Osteocyte (in vitro differentiated cells): ENCODE results near the gene C22orf23. TPM values are rescaled to one million over a fixed set of nuclear protein-coding genes. Genes with fewer than 3 reads are reported as not detected.
A peak's percentile ranks its signal among the peaks of the same experiment; 100 is the strongest.
"Not testable (repeated sequence)": the region's sequence is repeated elsewhere in the genome, so short reads cannot be mapped to it uniquely, and the experiment has no call there.

Experiments used
- DNase-seq: peaks from one replicate; pipeline ENCODE4 v3.0.0; 2021; ENCODE audit warnings: mixed read lengths; ENCODE audit not compliant: unreplicated experiment; ENCODE audit errors: extremely low spot score
- H3K27ac Mint-ChIP-seq: one replicate; pipeline ENCODE4 v1.8.0; 2021; ENCODE audit warnings: mild to moderate bottlenecking, mixed read lengths; ENCODE audit not compliant: unreplicated experiment
- H3K27me3 Mint-ChIP-seq: one replicate; pipeline ENCODE4 v1.8.0; 2021; ENCODE audit warnings: mixed read lengths; ENCODE audit not compliant: unreplicated experiment
- H3K36me3 Mint-ChIP-seq: one replicate; pipeline ENCODE4 v1.8.0; 2021; ENCODE audit warnings: mixed read lengths; ENCODE audit not compliant: unreplicated experiment
- H3K4me1 Mint-ChIP-seq: one replicate; pipeline ENCODE4 v1.8.0; 2021; ENCODE audit warnings: mixed read lengths; ENCODE audit not compliant: unreplicated experiment
- H3K4me3 Mint-ChIP-seq: one replicate; pipeline ENCODE4 v1.8.0; 2021; ENCODE audit warnings: mild to moderate bottlenecking, moderate library complexity, mixed read lengths; ENCODE audit not compliant: unreplicated experiment
- H3K9me3 Mint-ChIP-seq: one replicate; pipeline ENCODE4 v1.8.0; 2021; ENCODE audit warnings: mixed read lengths; ENCODE audit not compliant: unreplicated experiment
- total RNA-seq: library from RNA; stranded (reverse); gene quantifications from 2 replicates; pipeline ENCODE4 v1.2.1, GENCODE V29; 2021
- TF ChIP-seq, protein P1 (sequence below): fragments of 200-600 bp; sonication (generic); IDR thresholded peaks from 2 replicates; pipeline ENCODE4 v1.5.0; 2021; ENCODE audit warnings: antibody characterized with exemption, mild to moderate bottlenecking, moderate library complexity

The C22orf23 gene
- total RNA-seq, 1 donor from 2014 or later: not detected

DNA sequence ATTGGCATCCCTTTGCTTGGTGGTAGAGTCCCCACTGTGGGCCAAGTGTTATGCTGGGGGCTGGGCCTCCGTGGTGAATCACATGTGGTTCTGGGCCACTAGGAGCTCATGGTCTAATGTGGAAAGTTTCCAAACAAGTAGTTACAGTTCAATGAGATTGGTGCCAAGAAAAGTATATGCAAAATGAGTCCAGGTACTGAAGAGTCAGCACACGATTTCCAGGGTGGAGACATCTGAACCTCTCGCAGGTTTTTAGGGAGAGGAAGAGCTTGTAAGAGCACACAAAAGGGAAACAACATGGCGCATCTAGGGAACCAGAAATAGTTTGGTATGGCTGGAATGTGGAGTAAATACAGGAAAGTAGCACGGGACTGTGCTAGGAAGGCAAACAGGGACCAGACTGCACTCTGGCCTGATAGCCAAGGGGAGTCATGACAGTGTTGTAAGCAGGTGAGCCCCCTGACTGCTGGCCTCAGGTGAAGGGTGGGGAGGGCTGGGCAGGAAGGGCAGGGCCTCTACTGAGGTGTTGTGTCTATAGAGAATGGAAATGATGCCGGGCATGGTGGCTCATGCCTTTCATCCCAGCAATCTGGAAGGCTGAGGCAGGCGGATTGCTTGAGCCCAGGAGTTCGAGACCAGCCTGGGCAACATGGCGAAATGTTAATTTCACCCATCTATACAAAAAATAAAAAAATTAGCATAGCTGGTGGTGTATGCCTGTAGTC, 12.7 kb upstream of the C22orf23 start:
- H3K4me3 Mint-ChIP-seq: no peak overlapping the region
- H3K36me3 Mint-ChIP-seq: peaks cover 38% of the 10 kb centered on the region
- no peaks in the 10 kb centered on the region for H3K9me3 Mint-ChIP-seq
- H3K27me3 Mint-ChIP-seq: no peaks in the 10 kb centered on the region
- peak overlapping the region; percentile 54 for H3K27ac Mint-ChIP-seq
- TF ChIP-seq, protein P1, sequence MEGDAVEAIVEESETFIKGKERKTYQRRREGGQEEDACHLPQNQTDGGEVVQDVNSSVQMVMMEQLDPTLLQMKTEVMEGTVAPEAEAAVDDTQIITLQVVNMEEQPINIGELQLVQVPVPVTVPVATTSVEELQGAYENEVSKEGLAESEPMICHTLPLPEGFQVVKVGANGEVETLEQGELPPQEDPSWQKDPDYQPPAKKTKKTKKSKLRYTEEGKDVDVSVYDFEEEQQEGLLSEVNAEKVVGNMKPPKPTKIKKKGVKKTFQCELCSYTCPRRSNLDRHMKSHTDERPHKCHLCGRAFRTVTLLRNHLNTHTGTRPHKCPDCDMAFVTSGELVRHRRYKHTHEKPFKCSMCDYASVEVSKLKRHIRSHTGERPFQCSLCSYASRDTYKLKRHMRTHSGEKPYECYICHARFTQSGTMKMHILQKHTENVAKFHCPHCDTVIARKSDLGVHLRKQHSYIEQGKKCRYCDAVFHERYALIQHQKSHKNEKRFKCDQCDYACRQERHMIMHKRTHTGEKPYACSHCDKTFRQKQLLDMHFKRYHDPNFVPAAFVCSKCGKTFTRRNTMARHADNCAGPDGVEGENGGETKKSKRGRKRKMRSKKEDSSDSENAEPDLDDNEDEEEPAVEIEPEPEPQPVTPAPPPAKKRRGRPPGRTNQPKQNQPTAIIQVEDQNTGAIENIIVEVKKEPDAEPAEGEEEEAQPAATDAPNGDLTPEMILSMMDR: no peak
- peaks cover 8% of the 10 kb centered on the region for H3K4me1 Mint-ChIP-seq
- DNase-seq: no peak

DNA sequence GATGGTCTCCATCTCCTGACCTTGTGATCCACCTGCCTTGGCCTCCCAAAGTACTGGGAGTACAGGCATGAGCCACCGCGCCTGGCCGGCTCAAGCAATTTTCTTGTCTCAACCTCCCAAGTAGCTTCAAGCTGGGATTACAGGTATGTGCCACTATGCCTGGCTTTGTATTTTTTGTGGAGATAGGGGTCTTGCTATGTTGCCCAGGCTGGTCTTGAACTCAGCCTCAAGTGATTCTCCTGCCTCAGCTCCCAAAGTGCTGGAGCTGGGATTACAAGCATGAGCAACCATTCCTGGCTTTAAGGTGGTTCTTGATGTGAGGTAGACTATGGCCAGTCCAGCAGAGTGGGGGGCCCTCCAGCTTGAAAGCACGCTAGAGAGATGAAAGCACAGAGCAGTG, 7.7 kb upstream of the C22orf23 start:
- Mint-ChIP-seq H3K4me1 (peaks cover 7% of the 10 kb centered on the region), H3K27me3 (no peaks in the 10 kb centered on the region), H3K9me3 (no peaks in the 10 kb centered on the region), H3K4me3 (no peak overlapping the region), H3K27ac (no peak overlapping the region), H3K36me3 (peaks cover 51% of the 10 kb centered on the region)
- TF ChIP-seq, protein P1: no peak
- DNase-seq: no peak

DNA sequence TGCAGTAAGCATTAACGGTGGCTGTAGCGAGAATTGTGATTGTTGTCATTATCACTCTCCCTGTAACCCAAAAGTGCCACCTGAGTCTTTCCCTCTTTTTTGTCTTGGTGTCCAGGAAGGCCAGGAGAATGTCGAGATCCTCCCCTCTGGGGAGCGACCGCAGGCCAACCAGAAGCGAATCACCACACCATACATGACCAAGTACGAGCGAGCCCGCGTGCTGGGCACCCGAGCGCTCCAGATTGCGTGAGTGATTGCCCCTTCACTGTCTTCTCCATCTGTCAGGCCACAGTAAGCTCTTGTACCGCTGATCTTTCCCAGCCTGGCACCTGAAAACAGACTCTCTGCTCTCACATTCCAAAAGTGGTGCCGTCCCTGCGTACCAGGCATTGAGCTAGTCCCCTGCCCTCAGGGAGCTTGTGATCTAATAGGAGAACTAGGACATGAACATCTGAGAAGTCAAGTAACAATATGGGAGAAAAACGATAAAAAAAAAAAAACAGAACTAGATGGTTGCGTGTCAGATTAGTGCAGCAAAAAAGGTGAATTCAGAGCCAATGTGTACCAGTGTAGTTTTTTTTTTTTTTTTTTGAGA, 5.9 kb upstream of the C22orf23 start:
- no peaks in the 10 kb centered on the region for H3K27me3 Mint-ChIP-seq
- DNase-seq: no peak
- H3K36me3 Mint-ChIP-seq: peaks cover 45% of the 10 kb centered on the region
- peaks cover 7% of the 10 kb centered on the region for H3K4me1 Mint-ChIP-seq
- H3K27ac Mint-ChIP-seq: no peak overlapping the region
- H3K4me3 Mint-ChIP-seq: no peak overlapping the region
- TF ChIP-seq, protein P1: no peak
- no peaks in the 10 kb centered on the region for H3K9me3 Mint-ChIP-seq

DNA sequence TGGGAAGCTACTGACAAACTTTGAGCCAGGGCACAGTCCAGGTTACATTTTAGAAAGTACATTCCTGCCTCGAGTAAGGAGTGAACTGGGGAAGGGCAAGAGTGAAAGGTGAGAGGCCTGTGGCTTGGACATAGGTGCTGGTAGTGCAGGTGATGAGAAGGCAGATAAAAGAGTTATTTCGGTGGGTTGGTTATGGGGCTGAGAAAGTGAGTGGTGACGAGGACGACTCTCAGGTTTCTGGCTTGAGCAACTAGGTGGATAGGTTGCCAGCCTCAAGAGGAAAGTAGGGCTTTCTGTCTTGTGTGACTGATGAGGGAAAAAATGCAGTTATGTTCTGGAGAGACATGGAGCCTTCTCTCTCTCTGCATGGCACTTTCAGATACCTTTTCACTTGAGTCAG, 3.8 kb upstream of the C22orf23 start:
- H3K36me3 Mint-ChIP-seq: peaks cover 40% of the 10 kb centered on the region
- DNase-seq: no peak
- no peak overlapping the region for H3K4me3 Mint-ChIP-seq
- no peaks in the 10 kb centered on the region for H3K27me3 Mint-ChIP-seq
- H3K4me1 Mint-ChIP-seq: peaks cover 26% of the 10 kb centered on the region
- H3K27ac Mint-ChIP-seq: no peak overlapping the region
- H3K9me3 Mint-ChIP-seq: no peaks in the 10 kb centered on the region
- TF ChIP-seq, protein P1: no peak

DNA sequence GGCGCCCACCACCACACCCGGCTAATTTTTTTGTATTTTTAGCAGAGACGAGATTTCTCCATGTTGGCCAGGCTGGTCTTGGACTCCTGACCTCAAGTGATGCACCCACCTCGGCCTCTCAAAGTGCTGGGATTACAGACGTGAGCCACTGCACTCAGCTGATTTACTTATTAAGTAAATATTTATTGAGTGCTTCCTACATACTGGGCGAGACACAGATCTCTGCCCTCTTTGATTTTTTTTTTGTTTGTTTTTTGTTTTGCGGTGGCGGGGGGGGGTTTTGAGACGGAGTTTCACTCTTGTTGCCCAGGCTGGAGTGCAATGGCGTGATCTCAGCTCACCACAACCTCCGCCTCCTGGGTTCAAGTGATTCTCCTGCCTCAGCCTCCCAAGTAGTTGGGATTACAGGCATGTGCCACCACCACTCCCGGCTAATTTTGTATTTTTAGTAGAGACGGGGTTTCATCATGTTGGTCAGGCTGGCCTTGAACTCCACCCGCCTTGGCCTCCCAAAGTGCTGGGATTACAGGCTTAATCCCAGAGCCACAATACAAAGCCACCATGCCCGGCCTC, 2.5 kb upstream of the C22orf23 start:
- peaks cover 30% of the 10 kb centered on the region for H3K36me3 Mint-ChIP-seq
- not testable (repeated sequence) for H3K27me3 Mint-ChIP-seq, H3K9me3 Mint-ChIP-seq, DNase-seq, H3K4me3 Mint-ChIP-seq, H3K27ac Mint-ChIP-seq
- H3K4me1 Mint-ChIP-seq: peaks cover 29% of the 10 kb centered on the region
